ENCODE results near the gene NDST1.

GRCh38 chr5:150557509-150557872, 49.6 kb downstream of the NDST1 start:
- TF ChIP-seq POLR2AphosphoS5 (IDR thresholded peaks at IDR 0.05) = no peak
- TF ChIP-seq, protein P1, sequence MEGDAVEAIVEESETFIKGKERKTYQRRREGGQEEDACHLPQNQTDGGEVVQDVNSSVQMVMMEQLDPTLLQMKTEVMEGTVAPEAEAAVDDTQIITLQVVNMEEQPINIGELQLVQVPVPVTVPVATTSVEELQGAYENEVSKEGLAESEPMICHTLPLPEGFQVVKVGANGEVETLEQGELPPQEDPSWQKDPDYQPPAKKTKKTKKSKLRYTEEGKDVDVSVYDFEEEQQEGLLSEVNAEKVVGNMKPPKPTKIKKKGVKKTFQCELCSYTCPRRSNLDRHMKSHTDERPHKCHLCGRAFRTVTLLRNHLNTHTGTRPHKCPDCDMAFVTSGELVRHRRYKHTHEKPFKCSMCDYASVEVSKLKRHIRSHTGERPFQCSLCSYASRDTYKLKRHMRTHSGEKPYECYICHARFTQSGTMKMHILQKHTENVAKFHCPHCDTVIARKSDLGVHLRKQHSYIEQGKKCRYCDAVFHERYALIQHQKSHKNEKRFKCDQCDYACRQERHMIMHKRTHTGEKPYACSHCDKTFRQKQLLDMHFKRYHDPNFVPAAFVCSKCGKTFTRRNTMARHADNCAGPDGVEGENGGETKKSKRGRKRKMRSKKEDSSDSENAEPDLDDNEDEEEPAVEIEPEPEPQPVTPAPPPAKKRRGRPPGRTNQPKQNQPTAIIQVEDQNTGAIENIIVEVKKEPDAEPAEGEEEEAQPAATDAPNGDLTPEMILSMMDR (IDR thresholded peaks at IDR 0.05) = no peak

Measured in transverse colon (tissue), 4 donors.